Measurements from ENCODE around the gene TRIM31. TPM values are rescaled to one million over a fixed set of nuclear protein-coding genes. Genes with fewer than 3 reads are reported as not detected.
A peak's percentile ranks its signal among the peaks of the same experiment; 100 is the strongest.

The TRIM31 gene
- total RNA-seq, 1 experiment from 2014 or later, result not detected

DNA sequence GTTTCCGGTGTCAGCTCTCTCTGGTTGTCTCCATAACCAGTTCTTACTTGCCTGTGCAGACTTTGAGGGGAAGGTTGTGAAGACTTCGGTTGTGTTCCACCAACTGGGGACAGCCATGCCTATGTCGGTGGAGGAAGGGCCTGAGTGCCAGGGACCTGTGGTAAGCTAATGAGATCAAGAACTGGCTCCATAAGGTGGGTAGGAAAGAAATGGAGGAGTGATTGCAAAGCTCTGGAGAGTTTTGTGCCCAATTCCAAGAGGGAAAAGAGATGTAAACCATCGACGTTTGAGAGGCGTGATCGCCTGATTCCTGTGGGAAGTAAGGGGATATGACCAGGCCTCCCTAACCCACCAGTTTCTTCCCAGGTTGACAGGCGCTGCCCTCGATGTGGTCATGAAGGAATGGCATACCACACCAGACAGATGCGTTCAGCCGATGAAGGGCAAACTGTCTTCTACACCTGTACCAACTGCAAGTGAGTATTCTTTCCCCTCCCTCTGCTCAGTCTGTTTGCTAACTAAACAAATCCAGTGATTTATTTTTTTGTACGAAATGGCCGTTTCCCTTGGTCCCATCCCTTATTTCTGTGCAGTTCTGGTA is 50.9 kb downstream of the TRIM31 start:
- no peak overlapping the region for H2BK15ac ChIP-seq (ENCODE audit: low read depth, low read length)
- no peak overlapping the region for H3K23ac ChIP-seq (ENCODE audit: insufficient read length, low read depth, low read length)
- no peaks in the 10 kb centered on the region for H3K27me3 ChIP-seq (ENCODE audit: insufficient read depth, low read length)
- H3K4me1 Mint-ChIP-seq, result peaks cover 16 to 21% of the 10 kb centered on the region in 2 experiments
- H2BK120ac ChIP-seq (ENCODE audit: low read depth, low read length, poor library complexity, severe bottlenecking), result no peak overlapping the region
- H2BK5ac ChIP-seq (ENCODE audit: insufficient read length, low read length), result no peak overlapping the region
- no peaks in the 10 kb centered on the region for H4K20me1 ChIP-seq (ENCODE audit: control insufficient read depth, insufficient read depth, insufficient read length)
- H3K14ac ChIP-seq (ENCODE audit: insufficient read depth, low read length), result no peak overlapping the region
- H3K18ac ChIP-seq (ENCODE audit: insufficient read length, low read depth, low read length), result no peak overlapping the region
- no CpG with 5 or more reads among the region's 13 CpGs for WGBS (ENCODE audit: extremely low coverage, insufficient read length, low lambda C conversion rate)
- H3K36me3 Mint-ChIP-seq (ENCODE audit: insufficient read depth in 1 of 3, low read depth in 3 of 3), result peaks cover 1 to 10% (median 10%) of the 10 kb centered on the region in 3 experiments; a peak in 6 of 7 replicates
- no peak overlapping the region for H3K56ac ChIP-seq (ENCODE audit: insufficient read length, low read depth, low read length)
- peak overlapping the region in 2 of 3 experiments; percentile 98; a peak in 3 of 7 replicates for H3K27ac Mint-ChIP-seq
- H4K91ac ChIP-seq (ENCODE audit: insufficient read length, low read depth, low read length), result no peak overlapping the region
- H3K4me1 ChIP-seq (ENCODE audit: insufficient read depth, low read length), result 0 out of 2 replicates have a peak, but pooled peaks cover 4% of the 10 kb centered on the region
- no peaks in the 10 kb centered on the region for H3K9me3 ChIP-seq (ENCODE audit: control insufficient read depth, low read depth, low read length)
- H4K8ac ChIP-seq (replicated peaks; ENCODE audit: insufficient read length, low read depth, low read length), result no peak overlapping the region
- H3K27me3 Mint-ChIP-seq (ENCODE audit: low read depth), result no peaks in the 10 kb centered on the region
- H3K4me2 ChIP-seq (ENCODE audit: insufficient read depth, insufficient read length, low read length), result peak overlapping the region; percentile 86
- H3K4me3 Mint-ChIP-seq, result peak overlapping the region; percentile 95 to 97
- TF ChIP-seq, protein P1, sequence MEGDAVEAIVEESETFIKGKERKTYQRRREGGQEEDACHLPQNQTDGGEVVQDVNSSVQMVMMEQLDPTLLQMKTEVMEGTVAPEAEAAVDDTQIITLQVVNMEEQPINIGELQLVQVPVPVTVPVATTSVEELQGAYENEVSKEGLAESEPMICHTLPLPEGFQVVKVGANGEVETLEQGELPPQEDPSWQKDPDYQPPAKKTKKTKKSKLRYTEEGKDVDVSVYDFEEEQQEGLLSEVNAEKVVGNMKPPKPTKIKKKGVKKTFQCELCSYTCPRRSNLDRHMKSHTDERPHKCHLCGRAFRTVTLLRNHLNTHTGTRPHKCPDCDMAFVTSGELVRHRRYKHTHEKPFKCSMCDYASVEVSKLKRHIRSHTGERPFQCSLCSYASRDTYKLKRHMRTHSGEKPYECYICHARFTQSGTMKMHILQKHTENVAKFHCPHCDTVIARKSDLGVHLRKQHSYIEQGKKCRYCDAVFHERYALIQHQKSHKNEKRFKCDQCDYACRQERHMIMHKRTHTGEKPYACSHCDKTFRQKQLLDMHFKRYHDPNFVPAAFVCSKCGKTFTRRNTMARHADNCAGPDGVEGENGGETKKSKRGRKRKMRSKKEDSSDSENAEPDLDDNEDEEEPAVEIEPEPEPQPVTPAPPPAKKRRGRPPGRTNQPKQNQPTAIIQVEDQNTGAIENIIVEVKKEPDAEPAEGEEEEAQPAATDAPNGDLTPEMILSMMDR (conservative IDR thresholded peaks at IDR 0.05), result no peak
- peak overlapping the region; percentile 76 for H3K9ac ChIP-seq (ENCODE audit: extremely low read depth, insufficient read length, low read length)
- H2BK20ac ChIP-seq (ENCODE audit: low read depth, low read length, poor library complexity, severe bottlenecking), result no peak overlapping the region
- no peak overlapping the region for H4K5ac ChIP-seq (ENCODE audit: insufficient read length, low read depth, low read length)
- H2BK12ac ChIP-seq (ENCODE audit: insufficient read length, low read depth, low read length), result no peak overlapping the region
- H3K9me3 Mint-ChIP-seq, result no peaks in the 10 kb centered on the region; a peak in 1 of 5 replicates
- H2AFZ ChIP-seq (ENCODE audit: low read length), result no peak overlapping the region
- H3K23me2 ChIP-seq (ENCODE audit: insufficient read length, low read depth, low read length, poor library complexity, severe bottlenecking), result peaks cover 20% of the 10 kb centered on the region
- H3K27ac ChIP-seq (ENCODE audit: insufficient read length, low read depth, low read length), result no peak overlapping the region
- no peaks in the 10 kb centered on the region for H3K79me1 ChIP-seq (ENCODE audit: insufficient read depth, low read depth, low read length, poor library complexity, severe bottlenecking)
- H3K4ac ChIP-seq (ENCODE audit: low read depth, low read length), result no peak overlapping the region
- no peak overlapping the region for H3T11ph ChIP-seq (ENCODE audit: low read length)
- H3K79me2 ChIP-seq (ENCODE audit: insufficient read depth, low read length), result no peaks in the 10 kb centered on the region
- no peak overlapping the region for H2AK5ac ChIP-seq (ENCODE audit: insufficient read length, low read length)
- no peak for DNase-seq
